Measurements from ENCODE around the gene ASAP2.

DNA sequence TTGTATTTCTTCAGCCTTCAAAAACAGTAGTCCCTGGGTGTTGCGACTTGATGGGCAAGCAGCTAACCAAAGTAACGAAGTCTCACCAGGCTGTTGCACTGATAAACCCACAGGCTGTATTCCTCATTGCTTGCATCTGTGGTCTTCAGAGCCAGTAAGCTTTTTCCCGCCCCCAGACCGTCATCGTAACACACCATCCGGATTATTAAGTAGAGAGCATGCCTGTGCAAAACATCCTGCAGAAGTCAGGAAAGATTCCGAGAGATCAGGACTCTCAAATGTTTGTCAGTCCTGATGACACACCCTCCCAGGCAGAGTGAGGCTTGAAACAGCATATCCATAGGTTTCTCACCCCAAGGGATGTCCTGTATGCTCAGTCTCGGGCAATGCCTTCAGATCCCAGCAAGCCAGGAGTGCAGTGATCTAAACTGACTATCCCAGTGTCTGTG lies 200.8 kb downstream of the ASAP2 start:
- TF ChIP-seq, protein P1, sequence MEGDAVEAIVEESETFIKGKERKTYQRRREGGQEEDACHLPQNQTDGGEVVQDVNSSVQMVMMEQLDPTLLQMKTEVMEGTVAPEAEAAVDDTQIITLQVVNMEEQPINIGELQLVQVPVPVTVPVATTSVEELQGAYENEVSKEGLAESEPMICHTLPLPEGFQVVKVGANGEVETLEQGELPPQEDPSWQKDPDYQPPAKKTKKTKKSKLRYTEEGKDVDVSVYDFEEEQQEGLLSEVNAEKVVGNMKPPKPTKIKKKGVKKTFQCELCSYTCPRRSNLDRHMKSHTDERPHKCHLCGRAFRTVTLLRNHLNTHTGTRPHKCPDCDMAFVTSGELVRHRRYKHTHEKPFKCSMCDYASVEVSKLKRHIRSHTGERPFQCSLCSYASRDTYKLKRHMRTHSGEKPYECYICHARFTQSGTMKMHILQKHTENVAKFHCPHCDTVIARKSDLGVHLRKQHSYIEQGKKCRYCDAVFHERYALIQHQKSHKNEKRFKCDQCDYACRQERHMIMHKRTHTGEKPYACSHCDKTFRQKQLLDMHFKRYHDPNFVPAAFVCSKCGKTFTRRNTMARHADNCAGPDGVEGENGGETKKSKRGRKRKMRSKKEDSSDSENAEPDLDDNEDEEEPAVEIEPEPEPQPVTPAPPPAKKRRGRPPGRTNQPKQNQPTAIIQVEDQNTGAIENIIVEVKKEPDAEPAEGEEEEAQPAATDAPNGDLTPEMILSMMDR (IDR thresholded peaks at IDR 0.05): no peak
- no peak for TF ChIP-seq POLR2A (IDR thresholded peaks at IDR 0.05)
- no peak for TF ChIP-seq EP300 (IDR thresholded peaks at IDR 0.05)
